HEK293 (cell line): ENCODE data around the gene VKORC1L1.

Source experiments
- BCL11B ChIP-seq: fragments of 450-650 bp; formaldehyde crosslinking; IDR thresholded peaks from 2 replicates; pipeline ENCODE4 v1.5.1; 2016; ENCODE audit warnings: low read depth, missing biosample characterization, missing genetic modification characterization
- CTCF ChIP-seq: fragments of 450-650 bp; formaldehyde crosslinking; IDR thresholded peaks from 2 replicates; pipeline ENCODE4 v1.5.1; 2016; ENCODE audit warnings: missing biosample characterization, missing genetic modification characterization
- INSM2 ChIP-seq: fragments of 450-650 bp; formaldehyde crosslinking; IDR thresholded peaks from 2 replicates; pipeline ENCODE4 v1.5.1; 2016; ENCODE audit warnings: missing biosample characterization, missing genetic modification characterization
- KLF16 ChIP-seq: fragments of 450-650 bp; formaldehyde crosslinking; IDR thresholded peaks from 2 replicates; pipeline ENCODE4 v1.5.1; 2017; ENCODE audit warnings: missing biosample characterization, missing genetic modification characterization
- KLF17 ChIP-seq: fragments of 450-650 bp; formaldehyde crosslinking; IDR thresholded peaks from 2 replicates; pipeline ENCODE4 v1.5.1; 2016; ENCODE audit warnings: missing biosample characterization, missing genetic modification characterization
- MZF1 ChIP-seq: fragments of 450-650 bp; formaldehyde crosslinking; IDR thresholded peaks from 2 replicates; pipeline ENCODE4 v1.5.1; 2017; ENCODE audit warnings: missing biosample characterization, missing genetic modification characterization, borderline replicate concordance
- PRDM1 ChIP-seq: fragments of 450-650 bp; formaldehyde crosslinking; IDR thresholded peaks from 2 replicates; pipeline ENCODE4; 2016; ENCODE audit warnings: missing biosample characterization, missing genetic modification characterization
- TRIM28 ChIP-seq: IDR thresholded peaks from 2 replicates; pipeline ENCODE4 v1.6.1; 2011; ENCODE audit warnings: low read length, control low read depth, borderline replicate concordance
- ZBTB1 ChIP-seq: fragments of 450-650 bp; formaldehyde crosslinking; IDR thresholded peaks from 2 replicates; pipeline ENCODE4 v1.5.1; 2016; ENCODE audit warnings: missing biosample characterization, missing genetic modification characterization
- ZEB2 ChIP-seq: fragments of 450-650 bp; formaldehyde crosslinking; IDR thresholded peaks from 2 replicates; pipeline ENCODE4 v1.5.1; 2016; ENCODE audit warnings: missing biosample characterization, missing genetic modification characterization
- ZNF133 ChIP-seq: fragments of 450-650 bp; formaldehyde crosslinking; IDR thresholded peaks from 2 replicates; pipeline ENCODE4 v1.5.1; 2016; ENCODE audit warnings: missing biosample characterization, missing genetic modification characterization
- ZNF23 ChIP-seq: fragments of 450-650 bp; formaldehyde crosslinking; IDR thresholded peaks from 2 replicates; pipeline ENCODE4 v1.5.1; 2016; ENCODE audit warnings: missing biosample characterization, missing genetic modification characterization, borderline replicate concordance
- ZNF24 ChIP-seq: fragments of 450-650 bp; formaldehyde crosslinking; IDR thresholded peaks from 2 replicates; pipeline ENCODE4 v1.5.1; 2016; ENCODE audit warnings: missing biosample characterization, missing genetic modification characterization
- ZNF76 ChIP-seq: fragments of 450-650 bp; formaldehyde crosslinking; IDR thresholded peaks from 2 replicates; pipeline ENCODE4; 2016; ENCODE audit warnings: low read depth, missing biosample characterization, missing genetic modification characterization, borderline replicate concordance

- no peak for TF ChIP-seq ZNF76 (tag by site-specific recombination)
- TF ChIP-seq KLF16 (tag by site-specific recombination) = no peak
- no peak for TF ChIP-seq ZBTB1 (tag by site-specific recombination)
- no peak for TF ChIP-seq CTCF (tag by site-specific recombination)
- TF ChIP-seq ZNF23 = no peak
- TF ChIP-seq KLF17 (tag by site-specific recombination) = no peak
- TF ChIP-seq MZF1 (tag by site-specific recombination) = no peak
- no peak for TF ChIP-seq BCL11B
- TF ChIP-seq ZNF133 = no peak
- no peak for TF ChIP-seq INSM2 (tag by site-specific recombination)
- TF ChIP-seq ZEB2 (tag by site-specific recombination) = no peak
- TF ChIP-seq TRIM28 = no peak
- no peak for TF ChIP-seq ZNF24 (tag by site-specific recombination)
- TF ChIP-seq PRDM1 = no peak
These were observed 19.3 kb downstream of the VKORC1L1 start for GRCh38 chr7:65892161-65892560.
